Tibial nerve (tissue), 4 donors: ENCODE measurements around the gene RAP2C.

Experiments
- EP300 ChIP-seq, 2 donors: sonication (generic); formaldehyde crosslinking; IDR thresholded peaks; one replicate each; pipeline ENCODE4 v1.6.1; 2017; ENCODE audit warnings: antibody characterized with exemption in 2 of 2, mild to moderate bottlenecking in 1 of 2
- POLR2A ChIP-seq, 2 donors: fragments of 450-650 bp; IDR thresholded peaks; one replicate each; pipeline ENCODE4 v1.6.1; 2017; ENCODE audit warnings: antibody characterized with exemption in 2 of 2, mild to moderate bottlenecking in 2 of 2, moderate library complexity in 2 of 2
- TF ChIP-seq, protein P1 (sequence below), 5 experiments: fragments of 200-600 bp in 3 of 5; fragments of 450-650 bp in 2 of 5; sonication (generic) in 3 of 5; IDR thresholded peaks; one replicate each; pipeline ENCODE4 v1.5.1; 2016 to 2019; ENCODE audit warnings: antibody characterized with exemption in 5 of 5, mild to moderate bottlenecking in 3 of 5, moderate library complexity in 2 of 5

DNA sequence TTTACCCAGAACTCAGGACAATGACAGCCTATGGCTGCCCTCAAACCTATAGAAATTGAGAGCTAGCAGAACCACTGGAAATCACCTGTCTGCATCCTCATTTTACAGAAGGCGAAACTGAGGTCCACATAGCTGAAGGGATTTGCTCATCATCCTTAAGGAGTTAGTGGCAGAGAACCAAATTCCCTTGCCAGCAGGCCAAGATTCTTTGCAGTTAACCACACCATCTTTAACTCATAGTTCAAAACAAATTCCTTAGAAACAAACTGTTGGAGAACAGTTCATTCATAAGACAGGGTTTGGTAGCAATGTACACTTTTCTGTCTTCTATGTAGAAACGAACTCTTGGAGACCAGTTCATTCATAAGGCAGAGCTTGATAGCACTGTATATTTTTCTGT, 37.9 kb upstream of the RAP2C start:
- TF ChIP-seq, protein P1, sequence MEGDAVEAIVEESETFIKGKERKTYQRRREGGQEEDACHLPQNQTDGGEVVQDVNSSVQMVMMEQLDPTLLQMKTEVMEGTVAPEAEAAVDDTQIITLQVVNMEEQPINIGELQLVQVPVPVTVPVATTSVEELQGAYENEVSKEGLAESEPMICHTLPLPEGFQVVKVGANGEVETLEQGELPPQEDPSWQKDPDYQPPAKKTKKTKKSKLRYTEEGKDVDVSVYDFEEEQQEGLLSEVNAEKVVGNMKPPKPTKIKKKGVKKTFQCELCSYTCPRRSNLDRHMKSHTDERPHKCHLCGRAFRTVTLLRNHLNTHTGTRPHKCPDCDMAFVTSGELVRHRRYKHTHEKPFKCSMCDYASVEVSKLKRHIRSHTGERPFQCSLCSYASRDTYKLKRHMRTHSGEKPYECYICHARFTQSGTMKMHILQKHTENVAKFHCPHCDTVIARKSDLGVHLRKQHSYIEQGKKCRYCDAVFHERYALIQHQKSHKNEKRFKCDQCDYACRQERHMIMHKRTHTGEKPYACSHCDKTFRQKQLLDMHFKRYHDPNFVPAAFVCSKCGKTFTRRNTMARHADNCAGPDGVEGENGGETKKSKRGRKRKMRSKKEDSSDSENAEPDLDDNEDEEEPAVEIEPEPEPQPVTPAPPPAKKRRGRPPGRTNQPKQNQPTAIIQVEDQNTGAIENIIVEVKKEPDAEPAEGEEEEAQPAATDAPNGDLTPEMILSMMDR (IDR thresholded peaks at IDR 0.05), result no peak
- TF ChIP-seq POLR2A (IDR thresholded peaks at IDR 0.05) (no peak), EP300 (IDR thresholded peaks at IDR 0.05) (no peak)
